Endometrial microvascular endothelial cells (primary cell): ENCODE measurements around the gene CUEDC2. TPM values are rescaled to one million over a fixed set of nuclear protein-coding genes. Genes with fewer than 3 reads are reported as not detected.
"Not testable (repeated sequence)": the region's sequence is repeated elsewhere in the genome, so short reads cannot be mapped to it uniquely, and the experiment has no call there.

Experiments used
- in situ Hi-C: cut with HindIII; loops from 2 replicates; pipeline ENCODE4 v1.10.0; 2017; ENCODE audit warnings: low sequenced_read_pairs, low pct_unique_long_range_greater_than_20kb; ENCODE audit errors: inconsistent ontology term
- total RNA-seq: library from RNA; depleted of rRNA; stranded (reverse); fragments of >200 nt; gene quantifications from one replicate; pipeline ENCODE4 v1.2.3, GENCODE V29; 2015; ENCODE audit errors: inconsistent ontology term

Gene CUEDC2
- total RNA-seq, 1 donor from 2014 or later, result 82.7 TPM

DNA sequence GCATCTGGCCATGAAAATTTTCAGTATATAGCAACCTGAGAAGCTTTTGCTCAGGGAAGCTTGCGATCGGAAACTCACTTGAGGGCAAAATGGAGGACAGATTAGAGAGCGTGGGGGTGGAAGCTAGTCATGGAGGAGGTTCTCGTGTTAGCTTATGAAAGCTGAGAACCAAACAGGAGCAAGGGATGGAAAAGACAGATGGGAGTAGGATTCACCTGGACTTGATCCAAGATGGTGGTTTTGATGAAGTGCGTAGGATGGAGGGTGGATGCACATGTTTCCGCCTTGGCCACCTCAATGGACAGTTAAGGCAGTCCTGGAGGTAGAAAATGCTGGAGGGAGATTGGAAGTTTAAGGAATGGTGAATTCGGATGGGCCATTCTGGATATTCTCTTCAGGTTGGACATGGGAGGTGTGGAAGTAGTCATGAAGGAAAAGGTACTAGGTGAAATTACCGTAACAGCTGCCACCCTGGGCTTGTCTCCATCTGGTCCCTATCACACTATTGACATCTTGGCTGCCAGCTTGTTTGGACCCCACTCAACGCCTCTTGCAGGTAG is 25.3 kb upstream of the CUEDC2 start:
- in situ Hi-C loops, result no loop called here

DNA sequence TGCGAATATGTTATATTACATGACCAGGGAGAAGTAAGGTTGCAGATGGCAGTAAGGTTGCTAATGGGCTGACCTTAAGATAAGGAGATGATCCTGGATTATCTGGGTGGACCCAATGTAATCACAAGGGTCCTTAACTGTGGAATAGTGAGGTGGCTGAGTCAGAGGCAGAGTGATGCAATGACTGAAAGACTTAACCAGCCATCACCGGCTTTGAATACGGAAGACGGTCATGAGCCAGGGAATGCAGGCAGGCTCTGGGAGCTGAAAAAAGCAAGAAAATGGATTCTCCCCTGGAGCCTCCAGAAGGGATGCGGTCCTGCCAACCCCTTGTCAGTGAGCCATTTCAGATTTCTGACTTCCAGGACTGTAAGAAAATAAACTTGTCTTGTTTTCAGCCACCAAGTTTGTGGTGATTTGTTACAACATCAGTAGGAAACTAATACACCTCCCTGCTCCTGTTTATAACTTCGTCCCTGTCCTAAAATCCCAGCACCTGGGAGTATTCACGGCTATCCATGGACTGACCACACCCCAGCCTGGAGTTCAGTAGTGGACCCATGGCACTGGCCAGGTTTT is 23.6 kb upstream of the CUEDC2 start:
- in situ Hi-C loops, result no loop called here

DNA sequence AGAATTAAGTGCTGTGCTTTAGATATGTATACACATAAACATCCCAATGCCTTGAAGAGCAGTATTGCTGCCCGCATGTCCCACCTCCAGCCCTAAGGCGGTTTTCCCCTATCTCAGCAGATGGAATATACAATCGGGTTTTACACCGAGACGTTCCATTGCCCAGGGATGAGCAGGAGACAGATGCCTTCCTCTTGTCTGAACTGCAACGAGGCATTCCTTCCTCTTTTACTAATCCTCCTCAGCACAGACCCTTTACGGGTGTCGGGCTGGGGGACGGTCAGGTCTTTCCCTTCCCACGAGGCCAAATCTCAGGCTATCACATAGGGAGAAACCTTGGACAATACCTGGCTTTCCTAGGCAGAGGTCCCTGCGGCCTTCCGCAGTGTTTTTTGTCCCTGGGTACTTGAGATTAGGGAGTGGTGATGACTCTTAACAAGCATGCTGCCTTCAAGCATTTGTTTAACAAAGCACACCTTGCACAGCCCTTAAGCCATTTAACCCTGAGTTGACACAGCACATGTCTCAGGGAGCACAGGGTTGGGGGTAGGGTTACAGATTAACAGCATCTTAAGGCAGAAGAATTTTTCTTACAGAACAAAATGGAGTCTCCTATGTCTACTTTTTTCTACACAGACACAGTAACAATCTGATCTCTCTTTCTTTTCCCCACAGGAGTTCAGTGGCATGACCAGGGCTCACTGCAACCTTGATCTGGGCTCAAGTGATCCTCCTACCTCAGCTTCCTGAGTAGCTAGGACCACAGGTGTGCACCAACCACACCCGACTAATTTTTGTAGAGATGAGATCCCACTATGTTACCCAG is 22.5 kb upstream of the CUEDC2 start:
- in situ Hi-C loops, result not testable (repeated sequence)

DNA sequence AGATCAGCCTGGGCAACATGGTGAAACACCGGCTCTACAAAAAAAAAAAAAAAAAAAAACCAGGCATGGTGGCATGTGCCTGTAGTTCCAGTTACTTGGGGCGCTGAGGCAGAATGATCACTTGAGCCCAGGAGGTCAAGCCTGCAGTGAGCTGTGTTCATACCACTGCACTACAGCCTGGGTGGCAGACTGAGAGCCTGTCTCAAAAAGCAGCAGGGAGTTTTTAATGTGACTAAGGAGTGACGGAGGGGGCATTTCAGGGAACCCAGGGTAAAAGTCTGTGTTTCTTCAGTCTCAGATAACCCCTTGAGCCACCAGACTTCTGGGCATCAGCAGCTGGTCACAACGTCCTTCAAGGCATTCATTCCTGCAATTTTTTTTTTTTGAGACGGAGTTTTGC is 21.1 kb upstream of the CUEDC2 start:
- in situ Hi-C loops, result no loop called here

DNA sequence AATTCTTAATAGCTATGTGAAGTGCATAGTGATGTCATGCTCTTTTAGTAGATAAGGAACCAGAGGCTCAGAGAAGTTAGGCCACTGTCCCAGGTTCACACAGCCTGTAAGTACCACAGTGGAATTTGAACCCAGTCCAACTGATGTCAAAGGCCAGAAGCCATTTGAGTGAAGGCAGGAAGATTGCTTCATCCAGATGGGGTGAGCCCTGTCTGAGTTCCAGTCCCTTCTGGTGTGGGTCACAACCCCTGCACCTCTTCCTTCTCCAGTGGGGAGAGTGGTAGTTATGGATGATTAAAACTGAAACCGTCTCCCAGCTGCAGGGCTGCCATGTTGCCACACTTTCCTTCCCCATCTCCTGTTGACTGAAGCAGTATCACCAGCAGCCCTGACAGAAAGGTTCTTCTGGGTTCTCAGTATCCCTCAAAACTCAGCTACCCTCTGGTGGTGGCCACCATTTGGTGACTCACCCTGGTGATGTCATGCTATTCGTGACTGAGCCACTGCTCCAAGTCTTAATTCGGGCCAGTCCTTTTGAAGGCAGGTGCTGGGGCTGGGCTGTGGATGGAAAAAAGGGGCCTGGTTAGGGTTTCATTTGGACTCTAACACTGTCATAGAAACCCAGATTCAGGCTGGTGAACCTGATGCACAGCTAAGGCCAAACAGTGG is 20.4 kb upstream of the CUEDC2 start:
- in situ Hi-C loops, result no loop called here

DNA sequence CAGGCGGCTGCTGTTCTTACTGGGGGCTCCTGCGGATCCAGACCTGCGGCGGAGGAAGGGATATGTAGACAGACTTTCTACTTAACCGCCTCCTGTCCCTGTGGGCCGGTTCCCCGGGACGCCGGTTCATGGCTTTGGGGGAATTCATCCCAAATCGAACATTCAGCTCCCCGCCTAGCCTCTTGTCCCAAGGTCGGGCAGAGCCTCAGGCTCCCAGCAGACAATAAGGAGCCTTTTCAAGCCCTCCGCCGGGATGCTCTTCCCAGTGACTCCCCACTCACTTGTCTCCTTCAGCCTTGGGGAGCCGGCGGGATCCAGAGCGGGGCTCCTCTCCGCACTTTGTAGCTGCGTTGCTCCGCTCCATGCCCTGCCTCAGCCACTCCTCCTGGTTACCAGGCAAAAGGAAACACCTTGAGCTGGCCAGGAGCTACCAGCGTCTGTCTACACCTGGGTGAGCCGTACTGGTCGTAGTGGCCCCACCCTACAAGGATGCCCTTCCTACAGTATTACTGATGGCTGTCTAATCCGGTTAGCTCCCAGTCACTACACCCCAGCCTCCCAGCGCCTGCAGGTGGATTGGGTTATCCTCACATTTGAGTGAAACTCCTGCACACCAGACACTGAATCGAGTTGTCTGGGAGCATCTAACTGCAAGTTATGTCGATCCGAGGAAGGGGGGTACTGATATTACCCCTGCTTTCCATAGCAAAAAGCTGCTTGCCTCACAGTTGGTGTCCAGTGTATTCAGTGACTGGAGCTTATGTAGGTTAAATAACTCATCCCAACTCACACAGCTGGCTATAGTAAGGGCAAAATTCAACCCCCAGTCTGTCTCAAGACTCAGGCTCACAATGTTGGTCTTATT is 19.0 kb upstream of the CUEDC2 start, which contains the start of gene C10orf95:
C10orf95 (minus strand) TSS at position 439 of the 865 bp plus-strand sequence. CDS start 450 bp downstream, outside the sequence.
- in situ Hi-C loops, result no loop called here

DNA sequence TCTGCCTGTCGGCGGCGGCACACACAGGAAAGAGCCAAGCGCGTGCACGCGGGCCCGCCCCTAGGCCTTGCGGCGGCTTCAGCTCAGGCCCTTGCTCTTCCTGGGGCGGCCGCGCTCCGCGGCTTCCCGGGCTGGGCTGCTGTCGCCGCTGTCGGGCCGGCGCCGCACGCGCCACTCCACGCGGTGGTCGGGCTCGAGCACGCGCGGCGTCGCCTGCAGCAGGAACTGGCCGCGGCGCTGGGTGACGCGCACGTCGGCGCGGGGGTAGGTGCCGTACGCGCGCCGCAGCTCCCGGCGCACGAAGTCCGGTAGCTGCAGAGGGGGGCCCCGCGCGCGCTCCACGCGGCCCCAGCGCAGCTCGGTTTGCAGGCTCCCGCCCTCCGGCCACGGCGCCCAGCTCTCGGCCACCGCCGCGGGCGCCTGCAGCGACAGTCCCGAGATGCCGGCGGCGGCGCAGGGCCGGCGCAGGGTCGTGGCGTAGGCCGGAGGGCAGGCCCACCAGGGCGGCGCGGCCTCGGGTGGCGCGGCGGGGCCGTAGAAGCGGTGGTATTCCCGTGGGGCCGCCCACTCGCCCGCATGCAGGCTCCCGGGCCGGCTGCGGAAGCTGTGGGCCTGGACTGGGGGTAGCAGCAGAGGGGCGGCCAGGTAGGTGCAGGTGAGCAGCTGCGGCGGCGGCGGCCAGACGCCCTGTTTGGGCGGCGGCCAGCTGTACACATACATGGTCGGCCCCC is 18.2 kb upstream of the CUEDC2 start:
- in situ Hi-C loops, result no loop called here

DNA sequence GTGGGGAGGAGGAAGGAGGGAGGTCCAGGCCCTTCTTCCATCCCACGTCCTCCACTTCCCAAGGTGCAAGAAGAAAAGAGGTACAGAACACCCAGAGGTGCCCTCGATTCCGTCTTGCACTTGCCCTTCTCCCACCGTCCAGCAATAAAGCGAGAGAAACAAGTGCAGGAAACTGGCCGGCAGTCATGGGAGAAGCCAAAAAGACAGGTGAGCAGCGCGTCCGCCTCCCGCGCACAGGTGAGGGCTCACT is 17.7 kb upstream of the CUEDC2 start:
- in situ Hi-C loops, result no loop called here

DNA sequence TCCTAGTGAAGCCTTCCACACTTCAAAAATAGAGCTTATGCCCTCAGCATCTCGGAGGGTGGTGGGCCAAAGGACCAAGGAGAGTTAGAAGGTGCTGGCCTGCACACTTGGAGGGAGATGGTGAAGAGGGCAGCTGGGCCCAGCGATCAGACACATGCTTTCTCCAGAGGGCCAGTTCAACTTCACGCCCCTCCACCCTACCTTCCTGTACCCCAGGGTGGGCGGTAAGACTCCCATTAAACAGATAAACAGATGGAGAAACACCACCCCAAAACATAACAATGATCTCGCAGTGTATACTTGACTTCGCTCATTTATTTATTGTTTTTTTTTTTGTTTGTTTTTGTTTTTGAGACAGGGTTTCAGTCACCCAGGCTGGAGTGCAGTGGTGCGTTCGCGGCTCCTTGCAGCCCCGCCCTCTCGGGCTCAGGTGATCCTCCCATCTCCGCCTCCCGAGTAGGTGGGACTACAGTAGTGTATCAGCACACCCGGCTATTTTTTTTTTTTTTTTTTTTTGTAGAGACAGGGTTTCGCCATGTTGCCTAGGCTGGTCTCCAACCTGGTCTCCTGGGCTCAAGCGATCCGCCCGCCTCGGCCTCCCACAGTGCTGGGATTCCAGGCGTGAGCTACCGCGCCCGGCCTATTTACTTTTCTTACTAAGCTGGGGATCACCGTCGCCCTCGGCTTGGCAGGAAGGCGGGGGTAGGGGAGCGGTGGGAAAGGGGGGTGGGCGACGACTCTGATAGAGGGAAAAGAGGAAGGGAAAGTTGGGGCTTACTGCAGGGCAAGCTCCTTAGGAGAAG is 17.1 kb upstream of the CUEDC2 start:
- in situ Hi-C loops, result no loop called here

DNA sequence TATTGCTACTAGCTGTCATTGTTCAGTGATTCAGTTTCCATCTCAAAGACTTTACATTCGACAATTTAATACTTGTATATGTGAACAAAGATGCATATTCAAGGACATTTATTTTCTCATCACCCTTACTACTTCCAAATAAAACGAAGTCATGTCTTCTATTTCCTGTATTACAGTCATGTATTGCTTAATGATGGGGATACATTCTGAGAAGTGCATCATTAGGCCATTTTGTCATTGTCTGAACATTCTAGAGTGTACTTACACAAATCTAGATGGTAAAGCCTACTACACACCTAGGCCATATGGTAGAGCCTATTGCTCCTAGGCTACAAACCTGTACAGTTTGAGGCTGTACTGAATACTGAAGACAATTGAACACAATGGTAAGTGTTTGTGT is 12.5 kb upstream of the CUEDC2 start:
- in situ Hi-C loops, result no loop called here

DNA sequence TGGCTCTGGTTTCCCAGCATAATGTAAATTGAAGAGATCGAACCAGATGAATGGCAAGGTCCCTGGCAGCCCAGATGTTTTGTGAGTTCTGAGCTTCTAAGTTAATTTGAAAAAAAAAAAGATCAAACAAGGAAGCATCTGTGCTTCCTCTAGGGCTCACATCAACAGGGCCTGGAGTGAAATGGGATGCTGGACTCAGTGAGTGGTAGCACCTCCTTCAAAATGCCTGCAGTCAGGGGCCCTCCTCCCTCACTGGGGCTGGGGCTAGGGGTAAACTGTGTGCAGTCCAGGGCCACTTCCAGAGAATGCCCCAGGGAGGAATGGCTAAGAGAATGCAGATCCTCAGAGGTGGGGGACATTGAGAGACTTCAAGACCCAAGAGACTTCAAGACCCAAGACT is 6.0 kb upstream of the CUEDC2 start:
- in situ Hi-C loops, result no loop called here

DNA sequence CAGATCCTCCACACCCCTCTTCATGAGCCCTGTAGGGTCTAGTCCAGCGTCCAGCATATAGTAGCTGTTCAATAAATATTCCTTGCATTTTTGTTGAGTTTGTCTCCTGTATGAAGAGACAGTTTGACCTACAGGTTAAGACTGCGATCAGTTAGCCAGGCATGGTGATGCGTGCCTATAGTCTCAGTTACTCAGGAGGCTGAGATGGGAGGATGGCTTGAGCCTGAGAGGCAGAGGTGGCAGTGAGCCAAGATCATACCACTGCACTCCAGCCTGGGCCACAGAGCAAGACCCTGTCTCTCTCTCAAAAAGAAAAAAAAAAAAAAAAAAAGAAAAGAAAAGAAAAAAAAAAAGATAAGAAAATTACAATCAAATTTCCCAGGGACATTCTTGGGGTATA is 5.1 kb upstream of the CUEDC2 start:
- in situ Hi-C loops, result no loop called here

DNA sequence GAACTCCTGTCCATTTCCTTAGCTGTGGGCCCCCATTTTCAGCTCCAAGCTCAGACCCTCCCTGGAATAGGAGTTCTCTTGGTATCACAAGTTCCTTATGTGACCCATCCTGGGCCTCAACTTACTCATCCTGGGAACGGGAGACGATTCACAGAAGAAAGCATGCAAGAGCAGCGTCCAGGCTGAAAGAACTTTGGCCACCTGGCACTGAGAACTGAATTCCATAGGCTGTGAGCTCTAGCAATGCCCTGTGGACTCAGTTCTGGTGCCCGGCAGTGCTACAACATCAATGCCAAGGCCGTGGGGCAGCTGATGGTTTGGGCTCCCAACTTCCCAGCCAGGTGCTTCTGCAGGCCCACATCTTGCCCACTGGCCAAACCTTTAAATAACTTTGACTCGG is 3.9 kb upstream of the CUEDC2 start:
- in situ Hi-C loops, result no loop called here

DNA sequence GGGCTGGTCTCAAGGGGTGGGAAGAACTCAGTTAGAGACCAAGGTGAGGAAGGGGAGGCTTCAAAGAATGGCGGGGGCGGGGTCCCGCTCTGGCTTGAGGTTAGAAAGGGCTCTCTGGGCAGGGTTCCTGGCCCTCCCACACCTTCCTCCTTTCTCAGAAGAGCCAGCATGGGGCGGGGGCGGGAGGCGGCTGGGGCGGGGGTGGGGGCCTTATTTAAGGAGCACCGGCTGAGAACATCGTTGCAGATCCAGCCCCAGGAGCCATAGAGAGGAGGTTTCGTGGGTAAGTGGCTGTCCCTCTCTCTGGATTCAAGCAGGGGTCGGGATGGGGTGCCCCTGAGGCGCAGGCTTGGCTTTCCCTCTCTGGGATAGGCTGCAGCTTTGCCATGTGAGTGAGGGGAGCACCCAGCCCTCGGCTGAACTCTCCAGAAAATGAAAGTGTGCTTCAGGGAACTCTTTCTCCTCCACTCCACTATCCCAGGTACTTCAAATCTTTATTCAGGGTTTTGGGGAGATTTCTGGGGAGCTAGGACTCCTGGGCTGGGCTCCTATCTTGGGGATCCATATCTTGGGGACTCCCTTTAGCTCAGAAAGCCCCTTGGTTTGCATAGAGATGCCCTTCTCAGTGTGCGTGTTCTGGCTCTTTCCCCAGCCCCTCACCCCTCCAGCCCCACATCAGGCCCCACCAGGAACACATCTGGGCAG is 3.3 kb upstream of the CUEDC2 start:
- in situ Hi-C loops, result no loop called here

DNA sequence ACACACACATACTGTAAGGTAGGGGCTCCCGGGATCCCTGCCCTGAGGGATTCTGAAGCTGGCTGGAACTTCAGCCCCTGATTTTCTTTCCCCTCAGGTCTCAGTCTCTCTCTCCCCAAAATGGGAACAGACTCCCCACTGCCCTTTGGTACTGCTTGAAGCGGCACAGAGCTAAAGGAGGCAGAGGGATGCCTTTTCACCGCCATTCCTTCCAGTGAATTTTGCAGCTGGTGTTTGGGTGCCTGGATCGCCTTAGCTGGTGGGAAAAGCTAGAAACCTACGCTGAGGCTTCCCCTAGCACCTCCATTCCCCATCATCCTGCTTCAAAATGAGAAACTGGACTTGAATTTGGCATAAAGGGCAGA is 2.7 kb upstream of the CUEDC2 start:
- in situ Hi-C loops, result no loop called here

DNA sequence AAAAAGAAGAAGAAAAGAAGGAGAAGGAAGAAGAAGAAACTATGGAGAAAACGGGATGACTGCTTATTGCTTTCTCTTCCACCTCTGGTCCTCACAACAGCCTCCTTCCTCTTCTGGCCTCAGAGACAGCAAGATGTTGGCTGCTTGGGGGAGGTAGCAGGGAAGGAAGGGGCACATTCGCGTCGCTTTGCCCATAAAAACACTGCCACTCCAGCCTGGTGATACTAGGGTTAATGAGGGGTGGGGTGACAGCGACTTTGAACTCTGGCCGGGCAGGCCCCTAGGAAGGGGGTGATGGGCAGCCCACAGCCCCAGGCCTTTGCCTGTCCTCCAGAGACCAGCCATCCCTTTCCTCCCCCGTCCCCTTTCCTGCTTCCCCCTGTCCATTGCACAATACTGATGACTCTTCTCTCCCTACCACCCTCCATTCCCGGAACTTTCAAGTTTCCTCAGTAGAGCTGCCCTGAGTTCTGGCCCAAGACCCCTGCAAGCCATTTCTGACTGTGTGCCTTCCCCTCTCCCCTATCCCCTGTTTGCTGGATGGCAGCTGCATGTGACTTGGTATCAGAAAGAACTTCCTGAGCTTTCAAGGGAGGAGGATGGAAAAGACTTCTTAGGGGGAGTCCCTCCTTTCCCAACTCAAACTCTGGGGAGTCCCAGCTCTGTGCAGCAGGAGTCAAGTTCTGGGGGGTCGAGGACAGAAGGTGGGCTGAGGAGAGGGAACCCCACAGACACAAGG is 2.2 kb upstream of the CUEDC2 start:
- in situ Hi-C loops, result no loop called here

DNA sequence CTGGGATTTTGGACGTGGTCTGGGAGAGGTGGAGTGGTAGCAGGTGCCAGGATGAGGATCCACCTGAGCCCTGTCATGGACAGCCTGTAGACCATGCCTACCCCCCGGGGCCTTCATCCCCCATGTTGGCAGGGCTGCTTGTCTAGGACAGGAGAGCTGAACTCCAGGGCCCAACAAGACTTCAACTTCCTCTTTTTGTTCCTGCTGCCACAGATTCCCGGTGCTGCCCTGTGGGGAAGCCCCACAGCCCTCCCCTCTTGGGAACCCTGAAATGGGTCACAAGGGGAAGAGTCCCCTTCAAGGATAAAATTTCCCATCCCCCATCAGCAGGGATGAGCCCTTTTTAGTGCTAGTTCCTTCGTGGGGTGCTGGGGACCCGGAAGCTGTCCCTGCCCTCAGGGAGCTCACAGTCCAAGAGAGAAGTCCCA is 1.3 kb upstream of the CUEDC2 start:
- in situ Hi-C loops, result no loop called here
